Endothelial cell of umbilical vein (primary cell): ENCODE data around the gene SLC39A11. TPM values are rescaled to one million over a fixed set of nuclear protein-coding genes. Genes with fewer than 3 reads are reported as not detected.

ENCODE experiments used
- BruUV-seq: library from RNA; stranded (reverse); fragments of 400-500 nt; replicated peaks from 2 replicates; lab custom pipeline; 2021; lab: Mats Ljungman, UMichigan
- CTCF ChIA-PET: fragments of 300-600, 350-600 bp; sonication (Branson Sonifier 250); formaldehyde crosslinking; loops from one replicate; lab custom pipeline; 2021; ENCODE audit warnings: antibody characterized with exemption, inconsistent platforms; lab: Charles Lee
- POLR2A ChIA-PET: fragments of 300-600, 350-600 bp; sonication (Branson Sonifier 250); formaldehyde crosslinking; loops from one replicate; lab custom pipeline; 2021; ENCODE audit warnings: antibody characterized with exemption, inconsistent platforms; lab: Charles Lee
- DNase-seq: peaks from one replicate; pipeline ENCODE4 v3.0.0-alpha.2; 2011; ENCODE audit warnings: low read depth, low spot score
- FAIRE-seq: peaks from 2 replicates; lab custom pipeline; 2011; peaks lifted over from hg19 to GRCh38; lab: Jason Lieb, UNC
- H2AFZ ChIP-seq: 2 replicates; pipeline ENCODE4 v1.6.0; 2012; ENCODE audit warnings: low read depth, low read length, control low read depth, inconsistent platforms
- H3K27ac ChIP-seq: 2 replicates; pipeline ENCODE4 v1.5.1; 2011; ENCODE audit warnings: low read depth, mild to moderate bottlenecking, control low read depth, low read length, moderate library complexity; ENCODE audit not compliant: insufficient read depth
- H3K27me3 ChIP-seq, 2 experiments: 2 replicates each; pipeline versions ENCODE4 v1.6.0 to v1.6.1; 2011; ENCODE audit warnings: low read length in 2 of 2, mixed read lengths in 1 of 2; ENCODE audit not compliant: control insufficient read depth in 2 of 2, insufficient read depth in 2 of 2
- H3K36me3 ChIP-seq, 2 experiments: 2 replicates in 1 of 2; 3 replicates in 1 of 2; pipeline ENCODE4 v1.5.1; 2011; ENCODE audit warnings: low read length in 2 of 2, mild to moderate bottlenecking in 1 of 2, moderate library complexity in 1 of 2; ENCODE audit not compliant: control insufficient read depth in 2 of 2, insufficient read depth in 2 of 2; ENCODE audit errors: extremely low read depth in 1 of 2
- H3K4me1 ChIP-seq: 3 replicates; pipeline ENCODE4 v1.5.1; 2011; ENCODE audit warnings: mild to moderate bottlenecking, low read length; ENCODE audit not compliant: control insufficient read depth, insufficient read depth; ENCODE audit errors: extremely low read depth
- H3K4me2 ChIP-seq: 2 replicates; pipeline ENCODE4 v1.6.1; 2011; ENCODE audit warnings: low read length, control low read depth, mixed read lengths; ENCODE audit not compliant: insufficient read depth
- H3K4me3 ChIP-seq, 3 experiments: fragments of 200-600 bp in 1 of 3; sonication (generic), shearing (Covaris generic) in 1 of 3; replicated peaks in 1 of 3; 2 replicates each; pipeline ENCODE4 v1.5.1; 2011 to 2016; ENCODE audit warnings: control low read depth in 3 of 3, low read length in 3 of 3, mild to moderate bottlenecking in 2 of 3, inconsistent platforms in 1 of 3, low read depth in 1 of 3, moderate library complexity in 1 of 3; ENCODE audit not compliant: insufficient read depth in 1 of 3
- H3K79me2 ChIP-seq: 2 replicates; pipeline ENCODE4 v1.6.0; 2012; ENCODE audit warnings: low read length, inconsistent platforms; ENCODE audit not compliant: control insufficient read depth, insufficient read depth
- H3K9ac ChIP-seq: replicated peaks from 2 replicates; pipeline ENCODE3; 2011; ENCODE audit warnings: low read length, control low read depth; ENCODE audit not compliant: insufficient read depth; ENCODE audit errors: extremely low read depth
- H3K9me1 ChIP-seq: replicated peaks from 3 replicates; pipeline ENCODE4 v1.6.0; 2011; ENCODE audit warnings: mild to moderate bottlenecking, low read length; ENCODE audit not compliant: control insufficient read depth, insufficient read depth; ENCODE audit errors: extremely low read depth
- H3K9me3 ChIP-seq: replicated peaks from 2 replicates; pipeline ENCODE4 v1.5.1; 2012; ENCODE audit warnings: low read length, inconsistent platforms; ENCODE audit not compliant: control insufficient read depth, insufficient read depth
- H4K20me1 ChIP-seq: replicated peaks from 2 replicates; pipeline ENCODE3; 2011; ENCODE audit warnings: mild to moderate bottlenecking, low read length; ENCODE audit not compliant: control insufficient read depth, insufficient read depth; ENCODE audit errors: extremely low read depth
- EZH2 ChIP-seq: IDR thresholded peaks from 2 replicates; pipeline ENCODE4 v1.6.1; 2012; ENCODE audit warnings: borderline replicate concordance, low read depth, mild to moderate bottlenecking, moderate library complexity, low read length, inconsistent platforms; ENCODE audit not compliant: severe bottlenecking
- FOS ChIP-seq: IDR thresholded peaks from 2 replicates; pipeline ENCODE4 v1.6.1; 2011; ENCODE audit warnings: mild to moderate bottlenecking, low read length, moderate library complexity, borderline replicate concordance; ENCODE audit not compliant: insufficient read depth
- GATA2 ChIP-seq: IDR thresholded peaks from 2 replicates; pipeline ENCODE4 v1.7.0; 2011; ENCODE audit warnings: low read depth, mild to moderate bottlenecking, moderate library complexity, mixed read lengths, low read length; ENCODE audit not compliant: insufficient read length, insufficient read depth
- JUN ChIP-seq: IDR thresholded peaks from 2 replicates; pipeline ENCODE4 v1.6.1; 2011; ENCODE audit warnings: borderline replicate concordance, low read depth; ENCODE audit not compliant: insufficient read length, insufficient read depth
- MYC ChIP-seq: IDR thresholded peaks from one replicate; pipeline ENCODE4 v1.6.1; 2011; ENCODE audit warnings: mild to moderate bottlenecking, low read depth, low read length
- POLR2A ChIP-seq: IDR thresholded peaks from 2 replicates; pipeline ENCODE4 v1.6.1; 2012; ENCODE audit warnings: low read depth, mild to moderate bottlenecking, control low read depth, low read length
- POLR2AphosphoS5 ChIP-seq: IDR thresholded peaks from 2 replicates; pipeline ENCODE4 v1.6.1; 2012; ENCODE audit warnings: low read depth, mild to moderate bottlenecking, control low read depth, low read length, moderate library complexity; ENCODE audit not compliant: insufficient read depth
- dilution Hi-C: fragments of 300-500 bp; cut with MboI; formaldehyde crosslinking; loops from one replicate; pipeline ENCODE4 v1.15.0; 2019; ENCODE audit warnings: low sequenced_read_pairs; ENCODE audit not compliant: extremely low pct_ligation_motif_present
- intact Hi-C: fragments of 100-400 bp; cut with micrococcal nuclease; formaldehyde crosslinking; loops from one replicate; pipeline ENCODE4 v1.10.0; 2022
- polyA plus RNA-seq, 4 experiments: library from polyadenylated mRNA; depleted of rRNA in 3 of 4; stranded (reverse) in 3 of 4; unstranded in 1 of 4; fragments of >200 nt; gene quantifications; 2 replicates each; pipeline versions ENCODE4 v1.2.1 to v1.2.3, GENCODE V29; 2011 to 2012; ENCODE audit warnings: missing spikeins in 1 of 4
- total RNA-seq: library from RNA; stranded (reverse); gene quantifications from 2 replicates; pipeline ENCODE4 v1.2.3, GENCODE V29; 2021
- TF ChIP-seq, protein P1 (sequence below), 2 donors: IDR thresholded peaks; 1 replicate in 1 of 2; 2 replicates in 1 of 2; pipeline ENCODE4 v1.5.1; 2011; ENCODE audit warnings: low read length in 2 of 2, mild to moderate bottlenecking in 2 of 2, moderate library complexity in 2 of 2, control low read depth in 1 of 2, inconsistent platforms in 1 of 2, low read depth in 1 of 2; ENCODE audit not compliant: insufficient read depth in 1 of 2; ENCODE audit errors: extremely low read depth in 1 of 2
- TF ChIP-seq, protein P2 (sequence below): IDR thresholded peaks from 2 replicates; pipeline ENCODE4 v1.6.1; 2011; ENCODE audit not compliant: insufficient read depth, insufficient read length

Gene SLC39A11
- total and polyA plus RNA-seq, 2 donors (not counting 3 experiments of a cell fraction or from before 2014, with no cell fraction given) = 8.1 to 11.9 TPM

DNA sequence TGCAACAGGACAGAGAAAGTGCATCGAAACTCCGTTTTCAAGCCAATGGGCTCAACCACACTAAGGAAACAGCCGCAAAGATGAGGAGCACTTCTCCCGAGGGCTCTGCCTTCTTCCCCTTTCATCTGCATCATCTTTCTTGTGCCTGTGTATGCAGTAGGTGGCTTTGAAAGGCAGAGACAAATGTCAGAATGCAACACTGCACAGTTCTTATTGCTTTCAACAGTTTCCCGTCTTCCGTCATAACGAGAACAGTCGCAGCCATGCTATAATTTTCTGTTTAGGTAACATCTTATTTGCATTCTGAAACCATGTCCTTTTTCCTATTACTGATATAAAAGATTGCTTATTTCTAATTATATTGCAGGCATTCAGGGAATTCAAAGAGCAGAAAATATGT lies 205.2 kb downstream of the SLC39A11 start:
- intact Hi-C loops = no loop called here
- BruUV-seq = no TSS peak
- H3K9me1 ChIP-seq = no peaks in the 10 kb centered on the region
- H3K9me3 ChIP-seq = no peaks in the 10 kb centered on the region
- no peaks in the 10 kb centered on the region for H3K79me2 ChIP-seq
- TF ChIP-seq JUN = no peak
- TF ChIP-seq, protein P1, sequence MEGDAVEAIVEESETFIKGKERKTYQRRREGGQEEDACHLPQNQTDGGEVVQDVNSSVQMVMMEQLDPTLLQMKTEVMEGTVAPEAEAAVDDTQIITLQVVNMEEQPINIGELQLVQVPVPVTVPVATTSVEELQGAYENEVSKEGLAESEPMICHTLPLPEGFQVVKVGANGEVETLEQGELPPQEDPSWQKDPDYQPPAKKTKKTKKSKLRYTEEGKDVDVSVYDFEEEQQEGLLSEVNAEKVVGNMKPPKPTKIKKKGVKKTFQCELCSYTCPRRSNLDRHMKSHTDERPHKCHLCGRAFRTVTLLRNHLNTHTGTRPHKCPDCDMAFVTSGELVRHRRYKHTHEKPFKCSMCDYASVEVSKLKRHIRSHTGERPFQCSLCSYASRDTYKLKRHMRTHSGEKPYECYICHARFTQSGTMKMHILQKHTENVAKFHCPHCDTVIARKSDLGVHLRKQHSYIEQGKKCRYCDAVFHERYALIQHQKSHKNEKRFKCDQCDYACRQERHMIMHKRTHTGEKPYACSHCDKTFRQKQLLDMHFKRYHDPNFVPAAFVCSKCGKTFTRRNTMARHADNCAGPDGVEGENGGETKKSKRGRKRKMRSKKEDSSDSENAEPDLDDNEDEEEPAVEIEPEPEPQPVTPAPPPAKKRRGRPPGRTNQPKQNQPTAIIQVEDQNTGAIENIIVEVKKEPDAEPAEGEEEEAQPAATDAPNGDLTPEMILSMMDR (IDR thresholded peaks at IDR 0.05; ENCODE audit: extremely low read depth in 1 of 2, insufficient read depth in 1 of 2, low read depth in 1 of 2, low read length in 2 of 2) = no peak
- TF ChIP-seq EZH2 = no peak
- TF ChIP-seq POLR2A = no peak
- no peak for TF ChIP-seq POLR2AphosphoS5
- TF ChIP-seq, protein P2, sequence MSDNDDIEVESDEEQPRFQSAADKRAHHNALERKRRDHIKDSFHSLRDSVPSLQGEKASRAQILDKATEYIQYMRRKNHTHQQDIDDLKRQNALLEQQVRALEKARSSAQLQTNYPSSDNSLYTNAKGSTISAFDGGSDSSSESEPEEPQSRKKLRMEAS = no peak
- no peak for TF ChIP-seq GATA2
- no peak for TF ChIP-seq FOS
- TF ChIP-seq MYC = no peak
- H3K27me3 ChIP-seq = no peaks in the 10 kb centered on the region
- FAIRE-seq (no peak), DNase-seq (no peak)
- no peak overlapping the region for H2AFZ ChIP-seq
- H3K4me2 ChIP-seq = no peak overlapping the region
- ChIA-PET CTCF (no interaction called here), POLR2A (interaction anchor here (0.6 kb wide), 1 partner anchor 116 kb away, joined by 5 read pairs; no protein-coding TSS in a partner anchor)
- dilution Hi-C loops = no loop called here
- no peak overlapping the region for H3K27ac ChIP-seq
- H3K4me1 ChIP-seq = no peaks in the 10 kb centered on the region
- H4K20me1 ChIP-seq = no peaks in the 10 kb centered on the region
- no peaks in the 10 kb centered on the region for H3K36me3 ChIP-seq
- no peak overlapping the region for H3K9ac ChIP-seq
- no peak overlapping the region for H3K4me3 ChIP-seq
